H1 (cell line): ENCODE measurements around the gene CKS1B. TPM values are rescaled to one million over a fixed set of nuclear protein-coding genes. Genes with fewer than 3 reads are reported as not detected.

Experiments used
- ATF3 ChIP-seq: IDR thresholded peaks from 2 replicates; pipeline ENCODE4 v1.6.1; 2011; ENCODE audit warnings: low read depth, mild to moderate bottlenecking, low read length; ENCODE audit not compliant: insufficient read depth
- CBX8 ChIP-seq: fragments of 300-800, 300-1000 bp; sonication (generic); IDR thresholded peaks from 2 replicates; pipeline ENCODE4 v1.7.1; 2016; ENCODE audit warnings: low read depth, low read length, borderline replicate concordance
- CHD7 ChIP-seq: fragments of 300-600 bp; sonication (generic); IDR thresholded peaks from 2 replicates; pipeline ENCODE4 v1.7.1; 2012; ENCODE audit warnings: low read length, moderate library complexity, mild to moderate bottlenecking, inconsistent platforms; ENCODE audit not compliant: insufficient replicate concordance
- EGR1 ChIP-seq: IDR thresholded peaks from 2 replicates; pipeline ENCODE4 v1.6.1; 2011; ENCODE audit warnings: low read depth, low read length, borderline replicate concordance
- HDAC2 ChIP-seq, 2 experiments: fragments of 300-600 bp in 1 of 2; sonication (generic) in 1 of 2; IDR thresholded peaks; 2 replicates each; pipeline ENCODE4 v1.6.1; 2011 to 2012; ENCODE audit warnings: low read depth in 2 of 2, low read length in 2 of 2, mild to moderate bottlenecking in 2 of 2, moderate library complexity in 2 of 2, borderline replicate concordance in 1 of 2, inconsistent platforms in 1 of 2
- KDM5A ChIP-seq: fragments of 200-600 bp; IDR thresholded peaks from 2 replicates; pipeline ENCODE4 v1.7.1; 2012; ENCODE audit warnings: mild to moderate bottlenecking, low read length, inconsistent platforms, mixed read lengths
- RNF2 ChIP-seq: fragments of 200-900, 300-1000 bp; sonication (generic); IDR thresholded peaks from 2 replicates; pipeline ENCODE4 v1.7.1; 2016; ENCODE audit warnings: borderline replicate concordance, low read depth, mild to moderate bottlenecking, antibody characterized with exemption, low read length; ENCODE audit not compliant: poor library complexity, severe bottlenecking; ENCODE audit errors: missing control alignments
- RXRA ChIP-seq: IDR thresholded peaks from 2 replicates; pipeline ENCODE4 v1.6.1; 2011; ENCODE audit warnings: low read depth, mild to moderate bottlenecking, low read length, moderate library complexity; ENCODE audit not compliant: insufficient read depth
- SIX5 ChIP-seq: IDR thresholded peaks from 2 replicates; pipeline ENCODE4 v1.6.1; 2011; ENCODE audit warnings: mild to moderate bottlenecking, low read depth, low read length
- polyA plus RNA-seq, 7 experiments: library from polyadenylated mRNA; depleted of rRNA in 3 of 7; stranded (reverse) in 5 of 7; unstranded in 2 of 7; fragments of >200 nt in 5 of 7; fragments of 200-250 nt in 2 of 7; gene quantifications; 1 replicate in 5 of 7; 2 replicates in 1 of 7; 4 replicates in 1 of 7; pipeline versions ENCODE4 v1.2.1 to v1.2.3, GENCODE V29; 2011 to 2013; ENCODE audit warnings: missing spikeins in 2 of 7, mixed read lengths in 2 of 7
- total RNA-seq: library from RNA; stranded (reverse); fragmentation: NEBNext Ultra II Directional; extraction: Animal tissue kit (Norgen Biotek cat#: 25700); gene quantifications from 2 replicates; pipeline ENCODE4 v1.2.1, GENCODE V29; 2021

CKS1B gene
- total and polyA plus RNA-seq, 2 of the 8 experiments (the other 6 are each of a cell fraction or from before 2014, with no cell fraction given): 294 to 1,025 TPM

DNA sequence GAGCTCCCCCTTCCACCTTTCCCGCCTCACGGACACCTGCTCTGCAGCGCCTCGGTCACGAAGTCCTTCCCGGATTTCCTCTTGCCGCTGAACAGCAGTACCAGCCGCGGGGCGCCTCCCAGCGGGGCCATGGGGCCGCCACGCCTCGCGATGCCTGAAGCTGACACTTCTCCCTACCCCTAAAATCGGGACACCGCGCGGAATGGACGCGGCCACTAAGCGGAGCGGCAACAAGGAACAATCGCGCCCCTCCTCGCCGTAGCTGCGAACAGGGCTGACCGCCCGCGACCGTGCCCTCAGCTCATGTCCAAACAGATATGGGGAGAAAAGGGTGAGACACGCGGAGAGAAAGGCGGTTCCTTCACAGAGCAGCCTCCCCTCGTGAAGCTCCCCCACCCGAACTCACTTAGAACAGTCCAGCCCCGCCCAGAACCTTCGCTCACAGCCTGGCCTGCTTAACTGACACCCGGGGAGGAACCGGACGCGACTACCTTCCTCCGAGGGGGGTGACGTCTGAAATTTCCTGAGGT lies 37.9 kb upstream of the CKS1B start, which contains the start of gene PMVK (continued):
- TF ChIP-seq CBX8 (no peak), KDM5A (no peak), RXRA (no peak), RNF2 (no peak), ATF3 (no peak), EGR1 (no peak), HDAC2 (IDR thresholded peaks at IDR 0.05; ENCODE audit: borderline replicate concordance in 1 of 2, low read depth in 2 of 2, low read length in 2 of 2) (no peak; a peak in 1 of 4 replicates), CHD7 (no peak), SIX5 (peak; percentile 6; the same call in 1 of the 2 replicates)
